ENCODE data around the gene MDM2.

MDM2 gene

GRCh38 chr12:68878283-68878682, 70.3 kb downstream of the MDM2 start:
- Mint-ChIP-seq H3K36me3 (ENCODE audit: low read depth) (peaks cover 13% of the 10 kb centered on the region), H3K9me3 (peaks cover 4% of the 10 kb centered on the region), H3K27me3 (no peaks in the 10 kb centered on the region), H3K27ac (no peak overlapping the region), H3K4me3 (no peak overlapping the region), H3K4me1 (ENCODE audit: low read depth) (no peaks in the 10 kb centered on the region)

DNA sequence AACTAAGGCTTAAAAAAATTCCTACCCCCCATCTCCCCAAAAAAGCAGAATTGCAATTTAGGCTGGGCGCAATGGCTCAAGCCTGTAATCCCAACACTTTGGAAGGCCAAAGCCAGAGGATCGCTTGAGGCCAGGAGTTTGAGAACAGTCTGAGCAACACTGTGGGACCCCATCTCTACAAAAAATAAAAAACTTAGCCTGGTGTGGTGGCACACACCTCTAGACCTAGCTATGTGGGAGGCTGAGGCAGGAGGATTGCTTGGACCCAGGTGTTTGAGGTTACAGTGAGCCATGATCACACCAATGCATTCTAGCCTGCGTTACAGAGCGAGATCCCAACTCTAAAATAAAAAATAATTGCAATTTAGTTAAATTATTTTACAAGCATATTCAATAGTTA, 70.9 kb downstream of the MDM2 start:
- no peaks in the 10 kb centered on the region for H3K27me3 Mint-ChIP-seq
- H3K4me3 Mint-ChIP-seq = no peak overlapping the region
- no peaks in the 10 kb centered on the region for H3K4me1 Mint-ChIP-seq (ENCODE audit: low read depth)
- H3K27ac Mint-ChIP-seq = no peak overlapping the region
- H3K9me3 Mint-ChIP-seq = peaks cover 4% of the 10 kb centered on the region
- H3K36me3 Mint-ChIP-seq (ENCODE audit: low read depth) = peaks cover 13% of the 10 kb centered on the region

GRCh38 chr12:68880660-68881325, 72.8 kb downstream of the MDM2 start:
- H3K9me3 Mint-ChIP-seq = peaks cover 4% of the 10 kb centered on the region
- H3K4me1 Mint-ChIP-seq (ENCODE audit: low read depth) = no peaks in the 10 kb centered on the region
- no peak overlapping the region for H3K4me3 Mint-ChIP-seq
- H3K27me3 Mint-ChIP-seq = no peaks in the 10 kb centered on the region
- H3K36me3 Mint-ChIP-seq (ENCODE audit: low read depth) = peaks cover 19% of the 10 kb centered on the region
- no peak overlapping the region for H3K27ac Mint-ChIP-seq

DNA sequence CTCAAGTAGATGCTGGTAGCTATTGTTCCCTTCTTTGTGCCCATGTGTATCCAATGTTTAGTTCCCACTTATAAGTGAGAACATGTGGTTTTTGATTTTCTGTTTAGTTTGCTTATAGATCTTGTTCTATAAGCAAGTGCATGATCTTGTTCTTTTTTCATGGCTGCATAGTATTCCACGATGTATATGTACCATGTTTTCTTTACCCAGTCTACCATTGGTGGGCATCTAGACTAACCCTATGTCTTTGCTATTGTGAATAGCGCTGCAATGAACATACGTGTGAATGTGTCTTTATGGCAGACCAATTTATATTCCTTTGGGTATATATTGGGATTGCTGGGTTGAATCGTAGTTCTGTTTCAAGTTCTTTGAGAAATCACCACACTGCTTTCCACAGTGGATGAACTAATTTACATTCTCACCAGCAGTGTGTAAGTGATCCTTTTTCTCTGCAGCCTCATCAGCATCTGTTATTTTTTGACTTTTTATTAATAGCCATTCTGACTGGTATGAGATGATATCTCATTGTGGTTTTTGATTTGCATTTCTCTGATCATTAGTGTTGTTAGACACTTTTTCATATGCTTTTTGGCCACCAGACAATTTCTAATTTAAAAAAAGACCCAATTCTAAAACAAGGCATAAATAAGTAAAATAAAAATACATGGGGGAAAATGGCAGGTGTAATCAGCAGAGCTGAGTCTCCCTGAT, 74.4 kb downstream of the MDM2 start:
- Mint-ChIP-seq H3K27ac (no peak overlapping the region), H3K4me3 (no peak overlapping the region), H3K4me1 (ENCODE audit: low read depth) (no peaks in the 10 kb centered on the region), H3K36me3 (ENCODE audit: low read depth) (peaks cover 19% of the 10 kb centered on the region), H3K27me3 (no peaks in the 10 kb centered on the region), H3K9me3 (peaks cover 4% of the 10 kb centered on the region)

DNA sequence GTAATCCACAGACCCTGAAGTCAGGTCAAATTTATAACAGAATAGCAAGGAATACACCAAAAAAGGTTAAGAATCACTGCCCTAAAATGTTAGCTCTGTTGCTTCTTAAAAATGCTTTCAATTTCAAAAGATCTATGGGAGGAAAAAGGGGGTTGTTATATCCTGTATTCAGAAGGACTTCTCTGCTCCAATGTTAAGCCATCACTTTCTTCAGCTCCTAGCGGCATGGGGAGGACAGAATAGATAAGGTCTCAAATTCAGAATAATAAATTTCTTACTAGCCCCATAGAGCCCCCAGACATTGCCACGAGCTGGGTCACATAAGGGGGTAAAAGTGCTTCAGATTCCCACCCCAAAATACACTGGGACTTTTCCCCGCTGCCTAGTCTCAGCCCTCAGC, 75.2 kb downstream of the MDM2 start:
- Mint-ChIP-seq H3K36me3 (ENCODE audit: low read depth) (peaks cover 19% of the 10 kb centered on the region), H3K9me3 (peaks cover 4% of the 10 kb centered on the region), H3K4me3 (no peak overlapping the region), H3K27ac (no peak overlapping the region), H3K4me1 (ENCODE audit: low read depth) (peaks cover 6% of the 10 kb centered on the region), H3K27me3 (no peaks in the 10 kb centered on the region)

DNA sequence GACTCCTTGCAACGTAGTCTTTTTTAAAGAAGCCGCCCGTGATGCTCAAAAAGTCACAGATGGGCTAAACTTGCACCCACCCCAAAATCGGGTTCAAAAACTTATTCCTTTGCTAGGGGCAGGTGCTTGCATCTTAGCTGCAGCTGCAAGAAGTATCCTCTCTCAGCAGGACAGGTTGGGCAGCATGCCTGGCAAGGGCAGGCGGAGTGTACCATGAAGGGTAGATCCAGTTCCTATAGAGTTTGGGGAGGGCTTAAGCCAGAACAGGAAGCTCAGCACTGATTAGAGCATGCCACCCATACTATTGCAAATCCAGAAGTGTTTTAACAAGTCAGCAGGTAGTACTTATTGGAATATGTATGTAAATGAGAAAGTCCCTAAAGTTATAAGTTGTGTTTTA, 76.3 kb downstream of the MDM2 start:
- peaks cover 4% of the 10 kb centered on the region for H3K9me3 Mint-ChIP-seq
- H3K4me3 Mint-ChIP-seq = no peak overlapping the region
- H3K36me3 Mint-ChIP-seq (ENCODE audit: low read depth) = peaks cover 19% of the 10 kb centered on the region
- no peak overlapping the region for H3K27ac Mint-ChIP-seq
- peaks cover 15% of the 10 kb centered on the region for H3K4me1 Mint-ChIP-seq (ENCODE audit: low read depth)
- H3K27me3 Mint-ChIP-seq = no peaks in the 10 kb centered on the region

- Mint-ChIP-seq H3K4me3 (no peak overlapping the region), H3K27me3 (no peaks in the 10 kb centered on the region), H3K9me3 (peaks cover 4% of the 10 kb centered on the region), H3K27ac (no peak overlapping the region), H3K4me1 (ENCODE audit: low read depth) (peaks cover 19% of the 10 kb centered on the region), H3K36me3 (ENCODE audit: low read depth) (peaks cover 19% of the 10 kb centered on the region)
Observed at GRCh38 chr12:68885381-68885780, 77.4 kb downstream of the MDM2 start.

DNA sequence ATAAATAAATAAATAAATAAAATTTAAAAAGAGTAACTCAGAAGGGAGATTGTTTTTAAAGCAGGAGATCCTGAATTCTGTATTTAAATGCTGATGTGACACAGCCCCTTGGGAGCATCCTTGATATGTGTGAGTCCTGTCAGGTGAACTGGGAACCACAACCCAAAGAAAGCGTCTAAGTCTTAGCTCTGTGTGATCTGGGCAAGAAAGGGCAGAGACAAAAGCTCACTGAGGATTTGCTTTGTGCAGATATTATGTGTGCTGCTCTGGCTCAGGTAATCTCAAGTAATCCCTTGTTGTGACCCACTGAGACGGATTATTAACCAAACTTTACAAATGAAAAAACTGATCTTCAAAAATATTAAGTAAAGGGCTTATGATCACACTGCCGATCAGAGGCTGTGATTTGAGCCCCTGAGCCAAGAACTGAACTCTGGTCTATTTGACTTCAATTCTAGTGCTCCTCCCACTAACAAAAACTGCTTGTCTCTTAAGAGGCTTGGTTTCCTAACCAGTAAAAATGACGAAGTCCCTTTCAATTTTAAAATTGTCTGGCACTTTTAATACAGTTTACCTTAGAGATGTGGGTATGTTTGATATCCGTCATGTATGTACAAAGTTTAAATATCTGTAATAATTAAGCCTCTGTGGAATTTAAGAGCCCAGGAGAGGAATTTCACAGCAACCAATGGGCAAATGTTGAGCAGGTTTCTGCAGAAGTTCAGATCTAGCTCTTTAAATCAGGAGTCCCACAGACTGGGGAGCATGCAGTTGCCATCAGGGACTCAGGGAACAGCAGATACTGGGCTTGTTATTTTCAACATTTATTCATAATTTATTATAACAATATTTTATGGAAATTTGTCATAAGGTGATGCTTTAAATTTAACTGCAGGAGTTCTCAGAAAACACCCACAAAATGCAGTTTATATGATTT, 78.9 kb downstream of the MDM2 start:
- peaks cover 4% of the 10 kb centered on the region for H3K9me3 Mint-ChIP-seq

DNA sequence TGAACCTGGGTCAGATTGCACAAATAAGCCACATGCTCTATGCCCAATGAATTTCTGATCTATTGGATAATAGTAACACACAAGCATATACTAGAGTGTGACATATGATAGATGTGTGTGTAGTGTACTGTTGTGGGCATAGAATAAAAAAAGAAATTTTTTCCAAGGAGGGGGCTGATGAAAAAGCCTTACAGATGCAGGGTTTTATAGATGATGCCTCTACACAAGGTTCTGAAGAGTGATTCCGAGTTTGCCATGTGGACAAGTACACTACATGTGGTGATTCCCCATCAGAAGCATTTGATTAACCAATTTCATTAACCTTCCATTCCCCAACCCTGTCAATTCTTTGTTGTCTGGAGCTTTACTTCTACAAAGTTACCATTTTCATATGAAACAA, 79.7 kb downstream of the MDM2 start:
- Mint-ChIP-seq H3K4me1 (ENCODE audit: low read depth) (peaks cover 33% of the 10 kb centered on the region), H3K9me3 (no peaks in the 10 kb centered on the region), H3K27me3 (no peaks in the 10 kb centered on the region), H3K27ac (no peak overlapping the region), H3K36me3 (ENCODE audit: low read depth) (peaks cover 13% of the 10 kb centered on the region), H3K4me3 (no peak overlapping the region)

More for the DNA sequence above, 78.9 kb downstream of the MDM2 start:
- Mint-ChIP-seq H3K4me1 (ENCODE audit: low read depth) (peaks cover 29% of the 10 kb centered on the region), H3K27ac (no peak overlapping the region), H3K27me3 (no peaks in the 10 kb centered on the region), H3K36me3 (ENCODE audit: low read depth) (peaks cover 19% of the 10 kb centered on the region), H3K4me3 (no peak overlapping the region)

GRCh38 chr12:68888243-68888642, 80.3 kb downstream of the MDM2 start:
- Mint-ChIP-seq H3K4me1 (ENCODE audit: low read depth) (peaks cover 33% of the 10 kb centered on the region), H3K4me3 (no peak overlapping the region), H3K9me3 (no peaks in the 10 kb centered on the region), H3K27ac (no peak overlapping the region), H3K36me3 (ENCODE audit: low read depth) (peaks cover 10% of the 10 kb centered on the region), H3K27me3 (no peaks in the 10 kb centered on the region)

DNA sequence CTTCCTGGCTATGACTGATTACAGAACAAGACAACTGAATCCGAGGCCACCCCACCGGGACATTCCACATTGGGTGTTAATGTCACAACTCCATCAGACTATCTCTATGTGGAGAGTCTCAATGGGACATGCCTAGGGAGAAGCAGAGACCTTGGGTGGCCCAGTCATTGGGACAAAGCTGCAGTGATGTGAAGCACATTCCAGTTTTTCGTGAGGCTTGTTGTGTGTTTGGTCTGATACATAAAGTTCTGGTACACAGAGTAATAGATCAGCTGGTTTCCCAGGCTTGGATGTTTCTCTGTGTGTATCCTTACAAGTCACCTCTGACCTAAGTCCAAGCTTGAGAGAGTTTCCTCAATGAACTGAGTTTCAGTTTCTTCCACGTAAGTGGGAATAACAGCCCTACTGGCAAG, 82.7 kb downstream of the MDM2 start:
- H3K4me1 Mint-ChIP-seq (ENCODE audit: low read depth) = peaks cover 36% of the 10 kb centered on the region
- H3K4me3 Mint-ChIP-seq = no peak overlapping the region
- no peak overlapping the region for H3K27ac Mint-ChIP-seq
- H3K36me3 Mint-ChIP-seq (ENCODE audit: low read depth) = peaks cover 1% of the 10 kb centered on the region
- H3K9me3 Mint-ChIP-seq = no peaks in the 10 kb centered on the region
- H3K27me3 Mint-ChIP-seq = peaks cover 6% of the 10 kb centered on the region

GRCh38 chr12:68891141-68891540, 83.2 kb downstream of the MDM2 start:
- no peak overlapping the region for H3K4me3 Mint-ChIP-seq
- H3K9me3 Mint-ChIP-seq = no peaks in the 10 kb centered on the region
- H3K27ac Mint-ChIP-seq = no peak overlapping the region
- peaks cover 36% of the 10 kb centered on the region for H3K4me1 Mint-ChIP-seq (ENCODE audit: low read depth)
- peaks cover 6% of the 10 kb centered on the region for H3K36me3 Mint-ChIP-seq (ENCODE audit: low read depth)
- H3K27me3 Mint-ChIP-seq = peaks cover 10% of the 10 kb centered on the region

GRCh38 chr12:68893201-68893600, 85.2 kb downstream of the MDM2 start:
- Mint-ChIP-seq H3K36me3 (ENCODE audit: low read depth) (peaks cover 9% of the 10 kb centered on the region), H3K27ac (no peak overlapping the region), H3K4me3 (no peak overlapping the region)

DNA sequence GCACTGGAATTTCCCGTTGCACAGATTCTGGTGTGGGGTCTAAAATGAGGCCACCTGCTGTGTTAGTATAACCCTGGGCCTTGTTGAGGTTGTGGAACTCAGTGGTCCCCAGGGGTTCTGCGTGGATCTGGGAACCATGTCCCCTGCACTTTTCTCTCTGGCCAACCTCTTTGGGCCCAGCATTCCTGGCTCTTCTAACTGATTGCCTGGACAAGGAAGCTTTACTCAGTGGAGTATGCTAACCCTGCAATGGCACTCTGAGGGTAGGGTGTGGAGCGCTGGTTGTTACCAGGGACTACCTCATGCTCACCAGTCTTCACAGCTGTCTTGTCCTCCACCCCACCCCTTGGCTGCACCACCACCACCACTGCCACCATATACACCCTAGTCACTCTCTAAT, 85.8 kb downstream of the MDM2 start:
- peaks cover 9% of the 10 kb centered on the region for H3K36me3 Mint-ChIP-seq (ENCODE audit: low read depth)
- H3K4me1 Mint-ChIP-seq (ENCODE audit: low read depth) = peaks cover 25% of the 10 kb centered on the region
- H3K4me3 Mint-ChIP-seq = no peak overlapping the region
- no peaks in the 10 kb centered on the region for H3K9me3 Mint-ChIP-seq
- no peak overlapping the region for H3K27ac Mint-ChIP-seq
- H3K27me3 Mint-ChIP-seq = peaks cover 12% of the 10 kb centered on the region

More at GRCh38 chr12:68893201-68893600, 85.2 kb downstream of the MDM2 start:
- peaks cover 12% of the 10 kb centered on the region for H3K27me3 Mint-ChIP-seq
- H3K9me3 Mint-ChIP-seq = no peaks in the 10 kb centered on the region
- peaks cover 30% of the 10 kb centered on the region for H3K4me1 Mint-ChIP-seq (ENCODE audit: low read depth)

Data from stimulated activated naive CD8-positive, alpha-beta T cell treated with anti-CD3 and anti-CD28 coated beads, Interleukin-15, Interleukin-2, amounts not matched to agents 100 ng/mL and 50 ng/mL, for 24 hours (primary cell).